Astrocyte of the spinal cord (primary cell): ENCODE data around the gene SVIL.
A peak's percentile ranks its signal among the peaks of the same experiment; 100 is the strongest.

Experiments
- DNase-seq: peaks from one replicate; pipeline ENCODE4 v3.0.0; 2011; ENCODE audit warnings: low read depth, low spot score
- H3K4me3 ChIP-seq: 2 replicates; pipeline ENCODE4 v1.5.1; 2011; ENCODE audit warnings: low read depth, mild to moderate bottlenecking, low read length, moderate library complexity
- in situ Hi-C: cut with HindIII; loops from 2 replicates; pipeline ENCODE4 v1.10.0; 2017; ENCODE audit warnings: low sequenced_read_pairs
- TF ChIP-seq, protein P1 (sequence below): IDR thresholded peaks from 2 replicates; pipeline ENCODE4 v1.5.1; 2012; ENCODE audit warnings: low read depth, mild to moderate bottlenecking, low read length, inconsistent platforms

Gene SVIL

DNA sequence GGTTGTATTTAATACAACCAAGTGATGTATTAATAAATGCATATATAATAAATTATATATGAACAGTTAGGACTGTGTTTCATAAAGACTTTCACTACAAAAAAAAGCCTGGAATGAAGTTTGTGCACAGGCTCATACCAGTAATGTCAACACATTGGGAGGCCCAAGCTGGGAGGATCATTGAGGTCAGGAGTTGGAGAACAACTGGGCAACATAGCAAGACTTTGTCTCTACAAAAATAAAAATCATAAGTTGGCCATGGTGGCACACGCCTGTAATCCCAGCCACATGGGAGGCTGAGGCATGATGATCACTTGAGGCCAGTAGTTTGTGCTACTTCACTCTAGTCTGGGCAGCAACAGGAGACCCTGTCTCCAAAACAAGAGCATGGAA, 15.8 kb upstream of the SVIL start:
- H3K4me3 ChIP-seq, result no peak overlapping the region
- in situ Hi-C loops, result no loop called here
- TF ChIP-seq, protein P1, sequence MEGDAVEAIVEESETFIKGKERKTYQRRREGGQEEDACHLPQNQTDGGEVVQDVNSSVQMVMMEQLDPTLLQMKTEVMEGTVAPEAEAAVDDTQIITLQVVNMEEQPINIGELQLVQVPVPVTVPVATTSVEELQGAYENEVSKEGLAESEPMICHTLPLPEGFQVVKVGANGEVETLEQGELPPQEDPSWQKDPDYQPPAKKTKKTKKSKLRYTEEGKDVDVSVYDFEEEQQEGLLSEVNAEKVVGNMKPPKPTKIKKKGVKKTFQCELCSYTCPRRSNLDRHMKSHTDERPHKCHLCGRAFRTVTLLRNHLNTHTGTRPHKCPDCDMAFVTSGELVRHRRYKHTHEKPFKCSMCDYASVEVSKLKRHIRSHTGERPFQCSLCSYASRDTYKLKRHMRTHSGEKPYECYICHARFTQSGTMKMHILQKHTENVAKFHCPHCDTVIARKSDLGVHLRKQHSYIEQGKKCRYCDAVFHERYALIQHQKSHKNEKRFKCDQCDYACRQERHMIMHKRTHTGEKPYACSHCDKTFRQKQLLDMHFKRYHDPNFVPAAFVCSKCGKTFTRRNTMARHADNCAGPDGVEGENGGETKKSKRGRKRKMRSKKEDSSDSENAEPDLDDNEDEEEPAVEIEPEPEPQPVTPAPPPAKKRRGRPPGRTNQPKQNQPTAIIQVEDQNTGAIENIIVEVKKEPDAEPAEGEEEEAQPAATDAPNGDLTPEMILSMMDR, result no peak
- DNase-seq, result no peak

DNA sequence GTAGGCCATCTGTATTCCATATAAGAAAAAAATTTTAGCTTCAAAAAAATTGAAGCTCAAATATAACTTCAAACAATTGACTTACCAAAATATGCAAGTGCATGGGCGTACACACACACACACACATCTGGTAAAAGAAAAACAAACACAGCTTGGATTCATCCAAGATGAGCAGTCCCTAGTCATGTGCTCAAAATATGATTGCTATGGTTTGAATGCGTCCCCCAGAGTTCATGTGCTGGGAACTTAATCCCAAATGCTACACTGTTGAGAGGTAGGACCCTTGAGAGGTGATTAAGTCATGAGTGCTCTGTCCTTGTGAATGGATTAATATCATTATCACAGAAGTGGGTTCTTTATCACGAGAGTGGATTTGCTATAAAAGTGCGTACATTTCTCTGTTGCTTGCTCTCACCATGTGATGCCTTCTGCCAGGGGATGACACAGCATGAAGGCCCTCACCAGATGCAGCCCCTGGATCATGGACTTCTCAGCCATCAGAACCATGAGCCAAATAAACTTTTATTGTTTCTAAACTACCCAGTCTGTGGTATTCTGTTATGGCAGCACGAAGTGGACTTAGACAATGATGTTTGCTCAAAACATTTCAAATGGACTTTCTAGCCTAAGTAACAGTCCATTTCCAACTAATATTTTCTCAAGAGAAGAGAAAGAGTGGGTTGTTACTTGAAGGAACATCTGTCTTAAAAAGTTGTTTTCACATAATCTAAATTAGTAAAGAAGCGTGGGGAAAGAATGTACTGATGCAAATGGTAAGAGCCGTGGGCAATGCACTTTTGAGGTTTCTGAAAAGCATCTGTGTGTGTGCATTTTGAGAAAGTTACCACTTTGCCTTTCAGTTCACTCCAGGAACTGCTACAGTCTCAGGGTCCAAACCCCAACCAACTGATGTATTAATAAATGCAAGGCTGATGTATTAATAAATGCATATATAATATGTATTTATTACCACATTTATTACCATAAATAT, 15.1 kb upstream of the SVIL start:
- no peak overlapping the region for H3K4me3 ChIP-seq
- DNase-seq, result peak; percentile 76
- TF ChIP-seq, protein P1, result no peak
- in situ Hi-C loops, result no loop called here

GRCh38 chr10:29648983-29649268, 14.2 kb upstream of the SVIL start:
- DNase-seq, result peak; percentile 52

DNA sequence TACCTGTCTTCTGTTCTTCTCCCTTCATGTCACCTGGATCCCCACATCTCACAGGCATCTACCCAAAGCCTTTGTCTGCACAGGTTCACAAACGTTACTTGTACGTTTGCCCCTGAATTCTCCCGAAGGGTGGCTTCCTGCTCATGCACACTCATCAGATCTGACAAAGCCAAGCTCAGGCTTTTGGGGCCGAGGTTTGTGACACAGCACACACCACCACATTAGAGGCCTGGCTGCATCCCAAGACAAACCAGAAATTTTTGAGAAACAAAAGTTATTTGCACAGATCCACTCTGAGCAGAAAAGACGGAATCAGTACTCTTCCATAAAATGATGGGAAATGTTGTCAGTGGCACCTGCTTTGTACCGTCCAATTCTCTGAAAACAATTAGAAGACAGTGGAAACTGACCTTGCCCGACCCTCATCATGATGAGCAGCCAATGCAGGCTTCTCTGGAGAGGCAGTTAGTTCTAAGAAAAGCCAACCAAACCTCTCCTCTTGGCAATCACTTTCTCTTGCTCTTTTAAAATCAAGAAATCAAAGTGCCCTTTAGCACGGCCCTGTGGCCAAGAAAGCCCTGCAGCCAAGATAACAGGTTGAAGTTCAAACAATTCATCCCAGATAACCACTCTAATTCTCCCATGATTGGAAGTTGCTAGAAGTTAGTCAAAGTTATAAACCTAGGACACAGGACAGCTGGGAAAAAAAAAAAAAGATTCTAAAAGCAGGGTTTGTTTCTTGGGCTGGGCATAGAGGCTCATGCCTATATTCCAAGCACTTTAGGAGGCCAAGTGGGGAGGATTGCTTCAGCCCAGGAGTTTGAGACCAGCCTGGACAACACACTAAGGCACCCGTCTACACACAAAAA, 13.6 kb upstream of the SVIL start:
- DNase-seq, result peak; percentile 73

More at GRCh38 chr10:29648983-29649268, 14.2 kb upstream of the SVIL start:
- TF ChIP-seq, protein P1, result no peak
- no peak overlapping the region for H3K4me3 ChIP-seq
- in situ Hi-C loops, result no loop called here

DNA sequence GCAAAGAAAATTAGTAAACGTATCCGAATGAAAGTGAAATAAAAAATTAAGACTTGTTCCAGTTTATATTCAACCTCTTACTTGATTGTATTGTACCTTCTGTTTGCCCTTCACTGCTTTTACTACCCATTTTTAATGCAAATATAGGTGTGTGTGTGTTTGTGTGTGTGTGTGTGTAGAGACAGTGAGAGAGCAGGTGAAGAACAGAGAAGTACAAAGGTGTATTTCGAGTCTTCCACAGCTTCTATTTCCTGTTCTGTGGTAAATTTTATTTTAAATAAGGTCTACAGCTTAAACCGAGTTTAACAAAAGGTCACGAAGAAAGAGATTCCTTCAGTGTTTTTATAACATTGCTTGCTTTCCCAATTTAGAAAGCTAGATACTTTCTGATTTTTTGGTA, 12.7 kb upstream of the SVIL start:
- in situ Hi-C loops, result no loop called here
- DNase-seq, result no peak
- no peak overlapping the region for H3K4me3 ChIP-seq
- TF ChIP-seq, protein P1, result no peak

More for the DNA sequence above, 13.6 kb upstream of the SVIL start:
- TF ChIP-seq, protein P1, result no peak
- H3K4me3 ChIP-seq, result no peak overlapping the region
- in situ Hi-C loops, result no loop called here

DNA sequence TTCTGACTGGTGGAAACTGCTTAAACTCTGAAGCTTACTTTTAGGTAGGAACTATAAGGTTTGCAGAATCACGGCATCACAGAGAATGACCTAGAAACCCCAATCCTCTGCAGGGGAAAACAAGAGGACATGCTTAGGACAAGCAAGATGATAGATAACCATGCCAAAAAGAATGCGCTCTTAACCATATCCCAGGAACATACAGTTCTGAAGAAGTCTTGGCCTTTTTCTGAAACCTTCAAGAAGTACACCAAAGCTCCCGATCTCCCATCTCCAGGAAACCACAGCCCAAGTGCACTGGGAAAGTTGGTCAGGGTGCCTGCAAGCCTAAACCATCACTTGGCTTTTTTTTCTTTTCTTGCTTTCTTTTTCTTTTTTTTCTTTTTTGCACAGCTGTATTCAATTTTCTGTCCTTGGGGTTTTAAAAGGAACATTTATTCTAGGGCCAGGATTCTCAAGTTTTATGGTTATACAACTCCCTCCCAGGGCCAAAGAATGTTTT, 12.2 kb upstream of the SVIL start:
- TF ChIP-seq, protein P1, result no peak
- in situ Hi-C loops, result no loop called here
- peak; percentile 81 for DNase-seq
- no peak overlapping the region for H3K4me3 ChIP-seq
